Liver (tissue), 9 donors: ENCODE results near the gene TRERF1. TPM values are rescaled to one million over a fixed set of nuclear protein-coding genes. Genes with fewer than 3 reads are reported as not detected.

Experiments used
- DNase-seq: peaks from one replicate; pipeline ENCODE4 v3.0.0-alpha.2; 2017; ENCODE audit warnings: low spot score
- H3K27ac ChIP-seq, 2 donors: one replicate each; pipeline ENCODE4 v1.7.0; 2013; ENCODE audit warnings: inconsistent platforms in 2 of 2, low read length in 2 of 2, control low read depth in 1 of 2, low read depth in 1 of 2, mild to moderate bottlenecking in 1 of 2
- H3K27me3 ChIP-seq, 4 donors: one replicate each; pipeline versions ENCODE4 v1.6.1 to v1.7.0; 2013; ENCODE audit warnings: low read length in 3 of 4, inconsistent platforms in 1 of 4, mild to moderate bottlenecking in 1 of 4, moderate library complexity in 1 of 4; ENCODE audit not compliant: control insufficient read depth in 4 of 4, insufficient read depth in 4 of 4
- H3K36me3 ChIP-seq, 4 donors: one replicate each; pipeline versions ENCODE4 v1.6.1 to v1.7.0; 2013; ENCODE audit warnings: low read length in 3 of 4, mild to moderate bottlenecking in 3 of 4, low read depth in 1 of 4, moderate library complexity in 1 of 4; ENCODE audit not compliant: control insufficient read depth in 4 of 4, insufficient read depth in 3 of 4
- H3K4me1 ChIP-seq, 4 donors: one replicate each; pipeline versions ENCODE4 v1.6.1 to v1.7.0; 2013; ENCODE audit warnings: low read length in 3 of 4, mild to moderate bottlenecking in 3 of 4, moderate library complexity in 1 of 4; ENCODE audit not compliant: control insufficient read depth in 4 of 4, insufficient read depth in 4 of 4
- H3K4me3 ChIP-seq, 3 donors: one replicate each; pipeline versions ENCODE4 v1.6.1 to v1.7.0; 2013; ENCODE audit warnings: low read length in 3 of 3, control low read depth in 1 of 3, low read depth in 1 of 3, mild to moderate bottlenecking in 1 of 3
- H3K9ac ChIP-seq, 2 donors: one replicate each; pipeline ENCODE4 v1.7.0; 2013; ENCODE audit warnings: low read length in 2 of 2, mild to moderate bottlenecking in 2 of 2, moderate library complexity in 2 of 2, control low read depth in 1 of 2, low read depth in 1 of 2
- H3K9me3 ChIP-seq, 4 donors: one replicate each; pipeline versions ENCODE4 v1.6.1 to v1.7.0; 2013; ENCODE audit warnings: low read length in 3 of 4; ENCODE audit not compliant: control insufficient read depth in 4 of 4
- ATF3 ChIP-seq: IDR thresholded peaks from 2 replicates; pipeline ENCODE4 v1.6.1; 2016; ENCODE audit warnings: antibody characterized with exemption
- CTCF ChIP-seq: fragments of 150-350 bp; IDR thresholded peaks from 2 replicates; pipeline ENCODE4 v1.5.1; 2017; ENCODE audit warnings: improper control_type of control experiment, low read depth, low read length; ENCODE audit not compliant: missing input control
- EGR1 ChIP-seq, 2 donors: IDR thresholded peaks; 2 replicates each; pipeline ENCODE4 v1.6.1; 2016 to 2018; ENCODE audit warnings: antibody characterized with exemption in 2 of 2, low read depth in 2 of 2
- GABPA ChIP-seq, 2 donors: IDR thresholded peaks in 1 of 2; conservative IDR thresholded peaks in 1 of 2; 2 replicates each; pipeline ENCODE4 v1.6.1; 2016; ENCODE audit warnings: antibody characterized with exemption in 2 of 2, mild to moderate bottlenecking in 1 of 2, moderate library complexity in 1 of 2
- JUND ChIP-seq, 2 donors: IDR thresholded peaks; 2 replicates each; pipeline ENCODE4 v1.6.1; 2016; ENCODE audit warnings: antibody characterized with exemption in 2 of 2
- NR2F2 ChIP-seq: IDR thresholded peaks from 2 replicates; pipeline ENCODE4 v1.6.1; 2016; ENCODE audit warnings: antibody characterized with exemption
- RAD21 ChIP-seq, 2 donors: IDR thresholded peaks; 2 replicates each; pipeline ENCODE4 v1.6.1; 2016; ENCODE audit warnings: antibody characterized with exemption in 2 of 2, mild to moderate bottlenecking in 2 of 2
- REST ChIP-seq: IDR thresholded peaks from 2 replicates; pipeline ENCODE4 v1.6.1; 2016; ENCODE audit warnings: antibody characterized with exemption, mild to moderate bottlenecking
- SP1 ChIP-seq: IDR thresholded peaks from 2 replicates; pipeline ENCODE4 v1.6.1; 2018; ENCODE audit warnings: antibody characterized with exemption, mild to moderate bottlenecking
- TAF1 ChIP-seq: conservative IDR thresholded peaks from 2 replicates; pipeline ENCODE4 v1.6.1; 2016; ENCODE audit warnings: antibody characterized with exemption, mild to moderate bottlenecking
- YY1 ChIP-seq: IDR thresholded peaks from 2 replicates; pipeline ENCODE4 v1.6.1; 2016; ENCODE audit warnings: antibody characterized with exemption, mild to moderate bottlenecking
- WGBS: extraction: QIAGEN DNeasy Blood & Tissue Kit; methylation state at CpG from one replicate; pipeline ENCODE4 v1.1.7; 2013; 5-methylcytosine and 5-hydroxymethylcytosine counted together
- polyA plus RNA-seq, 2 donors: library from polyadenylated mRNA; stranded (reverse) in 1 of 2; unstranded in 1 of 2; fragments of 200-250 nt in 1 of 2; fragments of >200 nt in 1 of 2; fragmentation: Nextera tagmentation in 1 of 2; extraction: Ambion mirVana in 1 of 2; gene quantifications; one replicate each; pipeline versions ENCODE4 v1.2.1 to v1.2.3, GENCODE V29; 2013 to 2015
- total RNA-seq, 2 donors: library from RNA; depleted of rRNA; stranded (reverse); fragments of >200 nt; gene quantifications; one replicate each; pipeline ENCODE4 v1.2.3, GENCODE V29; 2014
- donor health status: healthy.
- donor health status: healthy.
- donor health status: healthy.
- donor health status: healthy.
- donor health status: healthy.

The TRERF1 gene
- total and polyA plus RNA-seq, 4 donors = 0.33 to 1.3 (median 0.68) TPM

DNA sequence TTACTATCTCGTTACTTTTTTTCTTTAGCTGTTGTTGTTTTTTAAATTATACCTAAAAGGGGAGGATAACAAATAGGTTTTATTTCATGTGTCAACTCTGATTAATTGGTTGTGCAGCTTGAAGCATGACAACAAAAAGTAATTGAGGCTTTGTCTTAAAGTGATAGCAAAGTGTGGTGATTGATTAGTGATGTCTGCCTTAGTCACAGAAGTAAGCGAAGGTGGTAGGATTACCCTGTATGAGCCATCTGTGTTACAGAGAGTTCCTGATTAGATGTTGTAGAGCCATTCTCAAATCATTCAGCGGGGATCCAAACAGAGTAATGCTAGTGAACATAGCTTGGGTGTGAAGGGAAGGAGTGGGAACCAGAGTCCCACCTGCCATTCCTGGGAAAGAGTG, 219.7 kb downstream of the TRERF1 start:
- Histone ChIP-seq H3K9ac (no peak overlapping the region), H3K9me3 (no peaks in the 10 kb centered on the region), H3K36me3 (no peaks in the 10 kb centered on the region), H3K4me3 (no peak overlapping the region), H3K27me3 (no peaks in the 10 kb centered on the region), H3K27ac (no peak overlapping the region), H3K4me1 (peaks cover 0 to 14% (median 8%) of the 10 kb centered on the region in 4 donors)
- TF ChIP-seq GABPA (IDR thresholded peaks at IDR 0.05 in 1 of 2, conservative IDR thresholded peaks at IDR 0.05 in 1 of 2) (no peak), NR2F2 (no peak), EGR1 (IDR thresholded peaks at IDR 0.05; ENCODE audit: low read depth in 2 of 2) (no peak), RAD21 (IDR thresholded peaks at IDR 0.05) (no peak)
- DNase-seq = no peak
- WGBS = 93% methylated on average over 3 of the region's 3 CpGs

DNA sequence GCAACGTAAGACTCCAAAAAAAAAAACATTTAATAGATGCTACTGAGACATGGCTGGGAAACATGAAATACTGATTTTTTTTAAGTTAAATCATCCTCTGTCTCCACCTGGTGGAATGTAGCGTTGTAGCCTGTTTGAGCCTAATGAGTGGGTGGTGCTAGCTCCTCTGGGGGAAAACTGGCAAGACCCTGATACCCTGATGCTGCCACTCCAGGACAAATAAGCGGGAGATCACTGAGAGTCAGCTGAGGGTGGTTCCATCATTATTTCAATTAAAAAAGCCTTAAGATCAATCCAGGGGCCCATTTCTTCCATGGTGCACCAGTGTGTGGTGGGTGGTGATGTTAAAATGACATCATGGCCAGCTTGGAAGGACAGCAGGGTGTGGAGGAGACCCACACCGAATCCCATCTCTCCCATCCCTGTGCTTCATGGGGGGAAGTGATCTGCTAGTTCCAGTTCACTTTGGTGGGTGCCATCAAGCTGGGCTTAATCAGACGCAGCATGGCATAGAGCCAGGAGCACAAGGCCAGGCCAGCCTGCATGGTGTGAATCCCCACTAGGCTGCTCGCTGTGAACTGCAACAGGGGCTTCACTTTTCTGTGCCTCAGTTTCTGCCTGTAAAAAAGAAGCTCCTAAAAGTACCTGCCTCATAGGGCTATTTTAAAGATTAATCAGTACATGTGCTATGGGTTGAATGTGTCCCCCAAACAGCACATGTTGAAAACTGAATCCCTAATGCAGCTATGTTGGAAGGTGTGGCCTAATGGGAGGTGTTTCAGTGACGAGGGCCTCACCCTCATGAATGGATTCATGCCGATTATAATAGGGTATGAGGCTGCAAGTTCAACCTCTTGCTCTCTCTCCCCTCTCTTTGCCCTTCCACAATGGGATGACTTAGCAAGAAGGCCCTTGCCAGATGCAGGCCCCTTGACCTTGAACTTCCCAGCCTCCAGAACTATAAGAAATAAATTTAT, 221.1 kb downstream of the TRERF1 start:
- Histone ChIP-seq H3K27ac (no peak overlapping the region), H3K27me3 (no peaks in the 10 kb centered on the region), H3K9me3 (no peaks in the 10 kb centered on the region), H3K4me3 (no peak overlapping the region), H3K4me1 (peaks cover 0 to 22% (median 17%) of the 10 kb centered on the region in 4 donors), H3K36me3 (no peaks in the 10 kb centered on the region), H3K9ac (no peak overlapping the region)
- WGBS = 77% methylated on average over 8 of the region's 8 CpGs
- no peak for DNase-seq
- no peak for TF ChIP-seq TAF1
- no peak for TF ChIP-seq YY1
- TF ChIP-seq SP1 = no peak
- TF ChIP-seq REST = no peak
- TF ChIP-seq ATF3 = no peak
- TF ChIP-seq RAD21 (IDR thresholded peaks at IDR 0.05) = peak; percentile 62 to 67
- no peak for TF ChIP-seq JUND (IDR thresholded peaks at IDR 0.05)
- TF ChIP-seq CTCF = peak; percentile 40
